Measurements from ENCODE around the gene PDCL2.

PDCL2 gene

DNA sequence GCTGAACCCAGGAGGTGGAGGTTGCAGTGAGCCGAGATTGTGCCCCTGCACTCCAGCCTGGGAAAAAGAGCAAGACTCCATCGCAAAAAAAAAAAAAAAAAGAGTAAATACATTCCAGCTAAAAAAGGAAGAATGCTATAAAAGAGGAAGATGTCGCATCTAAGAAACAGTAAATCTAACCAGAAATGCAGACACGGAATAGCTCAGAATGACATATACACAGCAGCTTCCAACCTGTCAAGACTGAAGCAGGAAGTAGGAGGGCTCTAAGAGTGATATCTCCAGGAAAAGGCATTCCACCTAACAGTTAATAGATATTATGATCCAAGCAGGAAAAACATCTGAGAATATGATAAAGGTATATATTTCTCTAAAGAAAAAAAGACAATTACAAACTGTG, 61.4 kb downstream of the PDCL2 start:
- Histone ChIP-seq H3K27ac (ENCODE audit: low read depth, low read length) (no peak overlapping the region), H3K27me3 (ENCODE audit: control insufficient read depth in 1 of 2, insufficient read depth in 2 of 2, low read length in 2 of 2) (no peaks in the 10 kb centered on the region), H3K4me3 (ENCODE audit: low read depth in 1 of 2, low read length in 2 of 2) (no peak overlapping the region), H3K9ac (ENCODE audit: low read length) (no peak overlapping the region), H3K9me3 (ENCODE audit: low read length) (no peaks in the 10 kb centered on the region), H3K4me1 (ENCODE audit: insufficient read depth, low read length) (peaks cover 3% of the 10 kb centered on the region), H3K36me3 (ENCODE audit: insufficient read depth, low read length) (no peaks in the 10 kb centered on the region)

DNA sequence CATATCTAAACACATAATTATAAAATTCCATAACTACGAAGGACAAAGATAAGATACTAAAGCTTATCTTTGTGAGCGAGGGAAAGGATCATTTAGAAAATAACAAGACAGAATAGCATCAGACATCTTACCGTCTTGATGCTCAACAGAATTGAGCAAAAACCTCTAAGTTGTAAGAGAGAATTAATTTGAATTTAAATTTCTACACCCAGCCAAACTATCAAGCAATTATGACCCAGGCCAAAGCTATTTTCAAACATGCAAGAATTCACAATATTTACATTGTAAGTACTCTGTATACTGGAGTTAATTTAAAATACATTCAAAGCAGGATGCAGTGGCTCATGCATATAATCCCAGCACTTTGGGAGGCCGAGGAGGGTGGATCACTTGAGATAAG, 61.9 kb downstream of the PDCL2 start:
- H3K27me3 ChIP-seq (ENCODE audit: control insufficient read depth in 1 of 2, insufficient read depth in 2 of 2, low read length in 2 of 2) = no peaks in the 10 kb centered on the region
- peaks cover 3% of the 10 kb centered on the region for H3K4me1 ChIP-seq (ENCODE audit: insufficient read depth, low read length)
- H3K4me3 ChIP-seq (ENCODE audit: low read depth in 1 of 2, low read length in 2 of 2) = no peak overlapping the region
- no peaks in the 10 kb centered on the region for H3K9me3 ChIP-seq (ENCODE audit: low read length)
- no peak overlapping the region for H3K27ac ChIP-seq (ENCODE audit: low read depth, low read length)
- no peak overlapping the region for H3K9ac ChIP-seq (ENCODE audit: low read length)
- no peaks in the 10 kb centered on the region for H3K36me3 ChIP-seq (ENCODE audit: insufficient read depth, low read length)

DNA sequence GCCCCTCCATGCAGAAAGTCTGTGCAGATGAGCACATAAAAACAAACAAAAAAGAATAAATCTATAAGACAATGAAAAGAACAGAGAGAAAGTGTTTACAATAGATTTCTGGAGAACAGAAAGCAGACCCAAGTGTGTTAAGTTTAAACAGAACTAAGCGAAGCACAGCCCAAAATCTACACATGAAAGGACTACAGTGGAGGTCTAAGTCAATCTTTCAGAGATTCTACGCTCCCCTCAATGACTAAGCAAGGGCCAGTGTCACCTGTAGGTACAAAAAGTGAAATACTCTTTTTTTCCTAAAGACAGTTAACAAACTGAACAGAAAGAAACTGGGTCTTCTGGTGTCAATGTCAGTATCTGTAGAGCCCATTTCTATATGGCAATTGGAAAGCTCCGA, 63.6 kb downstream of the PDCL2 start:
- no peak overlapping the region for H3K27ac ChIP-seq (ENCODE audit: low read depth, low read length)
- H3K4me1 ChIP-seq (ENCODE audit: insufficient read depth, low read length) = peaks cover 3% of the 10 kb centered on the region
- no peak overlapping the region for H3K9ac ChIP-seq (ENCODE audit: low read length)
- no peak overlapping the region for H3K4me3 ChIP-seq (ENCODE audit: low read depth in 1 of 2, low read length in 2 of 2)
- H3K36me3 ChIP-seq (ENCODE audit: insufficient read depth, low read length) = no peaks in the 10 kb centered on the region
- no peaks in the 10 kb centered on the region for H3K9me3 ChIP-seq (ENCODE audit: low read length)
- H3K27me3 ChIP-seq (ENCODE audit: control insufficient read depth in 1 of 2, insufficient read depth in 2 of 2, low read length in 2 of 2) = no peaks in the 10 kb centered on the region

DNA sequence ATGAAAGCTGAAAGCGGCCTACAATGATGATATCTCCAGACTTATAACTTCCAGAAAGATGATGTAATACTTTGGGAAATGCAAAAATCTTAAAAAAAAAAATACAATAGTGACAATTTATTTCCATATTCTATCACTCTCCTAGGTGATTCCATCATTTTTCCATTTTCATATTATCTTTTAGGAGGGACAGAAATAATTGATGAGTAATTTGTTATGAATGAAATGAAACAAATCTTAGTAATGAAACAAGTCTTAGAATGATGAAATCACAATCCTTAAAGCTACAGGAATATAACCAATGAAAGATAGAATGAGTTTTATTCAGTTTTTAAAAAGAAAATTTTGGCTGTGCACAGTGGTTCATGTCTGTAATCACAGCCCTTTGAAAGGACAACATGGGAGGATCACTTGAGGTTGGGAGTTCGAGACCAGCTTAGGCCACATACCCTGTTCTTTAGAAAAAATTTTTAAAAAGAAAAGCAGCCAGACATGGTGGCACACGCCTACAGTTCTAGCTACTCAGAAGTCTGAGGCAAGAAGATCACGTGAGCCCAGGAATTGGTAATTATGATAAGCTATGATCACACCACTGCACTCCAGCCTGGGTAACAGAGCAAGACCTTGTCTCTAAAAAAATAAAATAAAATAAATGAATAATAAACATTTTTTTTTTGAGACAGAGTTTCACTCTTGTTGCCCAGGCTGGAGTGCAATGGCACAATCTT, 67.0 kb downstream of the PDCL2 start:
- no peaks in the 10 kb centered on the region for H3K36me3 ChIP-seq (ENCODE audit: insufficient read depth, low read length)
- H3K4me3 ChIP-seq (ENCODE audit: low read depth in 1 of 2, low read length in 2 of 2) = no peak overlapping the region
- no peak overlapping the region for H3K9ac ChIP-seq (ENCODE audit: low read length)
- H3K27ac ChIP-seq (ENCODE audit: low read depth, low read length) = no peak overlapping the region
- no peaks in the 10 kb centered on the region for H3K27me3 ChIP-seq (ENCODE audit: control insufficient read depth in 1 of 2, insufficient read depth in 2 of 2, low read length in 2 of 2)
- H3K4me1 ChIP-seq (ENCODE audit: insufficient read depth, low read length) = peaks cover 3% of the 10 kb centered on the region
- H3K9me3 ChIP-seq (ENCODE audit: low read length) = no peaks in the 10 kb centered on the region

GRCh38 chr4:55518442-55518841, 73.6 kb downstream of the PDCL2 start:
- Histone ChIP-seq H3K4me1 (ENCODE audit: insufficient read depth, low read length) (no peaks in the 10 kb centered on the region), H3K9me3 (ENCODE audit: low read length) (no peaks in the 10 kb centered on the region), H3K36me3 (ENCODE audit: insufficient read depth, low read length) (no peaks in the 10 kb centered on the region), H3K4me3 (ENCODE audit: low read depth in 1 of 2, low read length in 2 of 2) (no peak overlapping the region), H3K9ac (ENCODE audit: low read length) (no peak overlapping the region), H3K27ac (ENCODE audit: low read depth, low read length) (no peak overlapping the region), H3K27me3 (ENCODE audit: control insufficient read depth in 1 of 2, insufficient read depth in 2 of 2, low read length in 2 of 2) (no peaks in the 10 kb centered on the region)

GRCh38 chr4:55517526-55518229, 74.4 kb downstream of the PDCL2 start:
- H3K9me3 ChIP-seq (ENCODE audit: low read length) = no peaks in the 10 kb centered on the region
- H3K4me1 ChIP-seq (ENCODE audit: insufficient read depth, low read length) = no peaks in the 10 kb centered on the region
- H3K36me3 ChIP-seq (ENCODE audit: insufficient read depth, low read length) = no peaks in the 10 kb centered on the region
- H3K27me3 ChIP-seq (ENCODE audit: control insufficient read depth in 1 of 2, insufficient read depth in 2 of 2, low read length in 2 of 2) = no peaks in the 10 kb centered on the region
- no peak overlapping the region for H3K9ac ChIP-seq (ENCODE audit: low read length)
- H3K27ac ChIP-seq (ENCODE audit: low read depth, low read length) = no peak overlapping the region
- H3K4me3 ChIP-seq (ENCODE audit: low read depth in 1 of 2, low read length in 2 of 2) = no peak overlapping the region

- Histone ChIP-seq H3K27me3 (ENCODE audit: control insufficient read depth in 1 of 2, insufficient read depth in 2 of 2, low read length in 2 of 2) (no peaks in the 10 kb centered on the region), H3K9me3 (ENCODE audit: low read length) (no peaks in the 10 kb centered on the region), H3K9ac (ENCODE audit: low read length) (no peak overlapping the region), H3K4me1 (ENCODE audit: insufficient read depth, low read length) (no peaks in the 10 kb centered on the region), H3K4me3 (ENCODE audit: low read depth in 1 of 2, low read length in 2 of 2) (no peak overlapping the region), H3K27ac (ENCODE audit: low read depth, low read length) (no peak overlapping the region), H3K36me3 (ENCODE audit: insufficient read depth, low read length) (no peaks in the 10 kb centered on the region)
Observed at GRCh38 chr4:55512922-55513571, 79.0 kb downstream of the PDCL2 start.

- Histone ChIP-seq H3K36me3 (ENCODE audit: insufficient read depth, low read length) (no peaks in the 10 kb centered on the region), H3K4me1 (ENCODE audit: insufficient read depth, low read length) (no peaks in the 10 kb centered on the region), H3K4me3 (ENCODE audit: low read depth in 1 of 2, low read length in 2 of 2) (no peak overlapping the region), H3K9me3 (ENCODE audit: low read length) (no peaks in the 10 kb centered on the region), H3K27me3 (ENCODE audit: control insufficient read depth in 1 of 2, insufficient read depth in 2 of 2, low read length in 2 of 2) (no peaks in the 10 kb centered on the region), H3K9ac (ENCODE audit: low read length) (no peak overlapping the region), H3K27ac (ENCODE audit: low read depth, low read length) (no peak overlapping the region)
Observed at GRCh38 chr4:55512077-55512476, 80.0 kb downstream of the PDCL2 start.

DNA sequence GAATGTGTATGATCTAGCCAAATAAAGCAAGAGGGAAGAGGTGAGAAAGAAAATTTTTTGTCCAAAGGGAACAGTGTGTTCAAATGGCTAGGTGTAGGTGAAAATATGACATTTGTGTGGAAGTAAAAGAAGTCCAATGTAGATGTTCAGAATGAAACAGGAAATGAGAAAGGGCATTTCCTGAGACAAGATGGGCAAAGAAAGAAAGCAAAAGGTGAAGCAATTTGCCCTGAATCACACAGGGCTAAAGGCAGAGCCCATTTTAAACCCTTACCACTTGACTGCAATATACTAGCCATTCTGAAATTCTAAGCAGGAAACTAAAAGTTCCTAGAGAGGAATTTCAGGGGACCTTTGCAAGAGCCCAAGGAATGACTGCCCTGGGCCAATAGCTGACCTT, 81.4 kb downstream of the PDCL2 start:
- Histone ChIP-seq H3K9me3 (ENCODE audit: low read length) (no peaks in the 10 kb centered on the region), H3K4me3 (ENCODE audit: low read depth in 1 of 2, low read length in 2 of 2) (no peak overlapping the region), H3K4me1 (ENCODE audit: insufficient read depth, low read length) (no peaks in the 10 kb centered on the region), H3K27me3 (ENCODE audit: control insufficient read depth in 1 of 2, insufficient read depth in 2 of 2, low read length in 2 of 2) (no peaks in the 10 kb centered on the region), H3K9ac (ENCODE audit: low read length) (no peak overlapping the region), H3K36me3 (ENCODE audit: insufficient read depth, low read length) (no peaks in the 10 kb centered on the region), H3K27ac (ENCODE audit: low read depth, low read length) (no peak overlapping the region)

GRCh38 chr4:55509266-55509665, 82.8 kb downstream of the PDCL2 start:
- H3K9ac ChIP-seq (ENCODE audit: low read length) = no peak overlapping the region
- no peaks in the 10 kb centered on the region for H3K36me3 ChIP-seq (ENCODE audit: insufficient read depth, low read length)
- H3K27ac ChIP-seq (ENCODE audit: low read depth, low read length) = no peak overlapping the region
- H3K27me3 ChIP-seq (ENCODE audit: control insufficient read depth in 1 of 2, insufficient read depth in 2 of 2, low read length in 2 of 2) = no peaks in the 10 kb centered on the region
- no peaks in the 10 kb centered on the region for H3K4me1 ChIP-seq (ENCODE audit: insufficient read depth, low read length)
- H3K9me3 ChIP-seq (ENCODE audit: low read length) = no peaks in the 10 kb centered on the region
- H3K4me3 ChIP-seq (ENCODE audit: low read depth in 1 of 2, low read length in 2 of 2) = no peak overlapping the region

GRCh38 chr4:55507612-55508011, 84.4 kb downstream of the PDCL2 start:
- H3K27ac ChIP-seq (ENCODE audit: low read depth, low read length) = no peak overlapping the region
- no peaks in the 10 kb centered on the region for H3K27me3 ChIP-seq (ENCODE audit: control insufficient read depth in 1 of 2, insufficient read depth in 2 of 2, low read length in 2 of 2)
- H3K4me3 ChIP-seq (ENCODE audit: low read depth in 1 of 2, low read length in 2 of 2) = no peak overlapping the region
- no peaks in the 10 kb centered on the region for H3K4me1 ChIP-seq (ENCODE audit: insufficient read depth, low read length)
- H3K9ac ChIP-seq (ENCODE audit: low read length) = no peak overlapping the region
- H3K9me3 ChIP-seq (ENCODE audit: low read length) = no peaks in the 10 kb centered on the region
- no peaks in the 10 kb centered on the region for H3K36me3 ChIP-seq (ENCODE audit: insufficient read depth, low read length)
